Measurements from ENCODE around the gene KSR1. TPM values are rescaled to one million over a fixed set of nuclear protein-coding genes. Genes with fewer than 3 reads are reported as not detected.

KSR1 gene
- total and polyA plus RNA-seq, 2 of the 8 experiments (the other 6 are each of a cell fraction or from before 2014, with no cell fraction given), result 14.1 to 34.7 TPM

- no peak for TF ChIP-seq JUND (IDR thresholded peaks at IDR 0.05; ENCODE audit: low read length)
Measured at GRCh38 chr17:27485716-27486495, 29.7 kb downstream of the KSR1 start (continued).

Data from H1 (cell line).